LNCAP (cell line): ENCODE measurements around the gene MTF2.

ENCODE experiments used
- TF ChIP-seq, protein P1 (sequence below): fragments of 450-650 bp; IDR thresholded peaks from 2 replicates; pipeline ENCODE4 v1.5.1; 2017; ENCODE audit warnings: mild to moderate bottlenecking

The MTF2 gene

DNA sequence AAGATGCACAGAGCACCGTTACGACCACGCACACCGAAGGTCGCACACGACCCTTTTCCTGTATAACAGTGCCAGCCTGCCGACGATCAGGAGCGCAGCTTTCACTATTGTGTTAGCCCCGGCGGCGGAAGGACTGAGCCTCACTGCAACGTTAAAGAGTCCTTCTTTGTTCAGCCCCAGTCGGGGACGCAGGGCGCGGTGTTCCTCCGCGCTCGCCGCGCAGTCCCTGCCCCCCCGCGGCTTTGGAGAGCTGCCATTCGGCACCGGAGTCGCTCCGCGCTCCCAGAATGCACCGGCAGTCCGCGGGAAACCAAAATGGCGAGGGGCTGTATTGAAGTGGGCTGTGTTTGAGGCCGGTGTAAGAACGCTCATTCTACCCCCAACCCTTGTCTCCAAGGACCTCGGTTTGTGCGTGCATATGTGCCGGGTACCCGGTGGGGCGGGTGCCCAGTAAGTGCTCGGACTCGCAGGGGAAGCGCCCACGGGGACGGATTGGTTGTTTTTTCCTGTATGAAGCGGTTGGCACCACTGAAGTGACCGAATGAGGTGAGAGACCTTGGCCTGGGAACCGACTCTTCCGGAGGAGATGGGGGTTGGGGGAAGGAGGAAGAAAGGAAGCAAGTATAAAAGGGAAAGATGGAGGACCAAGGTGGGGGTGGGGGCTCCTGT lies at the start of gene MTF2:
MTF2 (plus strand) TSS at position 298 of the 669 bp plus-strand sequence; CDS start at position 542, 244 bp downstream.
- TF ChIP-seq, protein P1, sequence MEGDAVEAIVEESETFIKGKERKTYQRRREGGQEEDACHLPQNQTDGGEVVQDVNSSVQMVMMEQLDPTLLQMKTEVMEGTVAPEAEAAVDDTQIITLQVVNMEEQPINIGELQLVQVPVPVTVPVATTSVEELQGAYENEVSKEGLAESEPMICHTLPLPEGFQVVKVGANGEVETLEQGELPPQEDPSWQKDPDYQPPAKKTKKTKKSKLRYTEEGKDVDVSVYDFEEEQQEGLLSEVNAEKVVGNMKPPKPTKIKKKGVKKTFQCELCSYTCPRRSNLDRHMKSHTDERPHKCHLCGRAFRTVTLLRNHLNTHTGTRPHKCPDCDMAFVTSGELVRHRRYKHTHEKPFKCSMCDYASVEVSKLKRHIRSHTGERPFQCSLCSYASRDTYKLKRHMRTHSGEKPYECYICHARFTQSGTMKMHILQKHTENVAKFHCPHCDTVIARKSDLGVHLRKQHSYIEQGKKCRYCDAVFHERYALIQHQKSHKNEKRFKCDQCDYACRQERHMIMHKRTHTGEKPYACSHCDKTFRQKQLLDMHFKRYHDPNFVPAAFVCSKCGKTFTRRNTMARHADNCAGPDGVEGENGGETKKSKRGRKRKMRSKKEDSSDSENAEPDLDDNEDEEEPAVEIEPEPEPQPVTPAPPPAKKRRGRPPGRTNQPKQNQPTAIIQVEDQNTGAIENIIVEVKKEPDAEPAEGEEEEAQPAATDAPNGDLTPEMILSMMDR: no peak

DNA sequence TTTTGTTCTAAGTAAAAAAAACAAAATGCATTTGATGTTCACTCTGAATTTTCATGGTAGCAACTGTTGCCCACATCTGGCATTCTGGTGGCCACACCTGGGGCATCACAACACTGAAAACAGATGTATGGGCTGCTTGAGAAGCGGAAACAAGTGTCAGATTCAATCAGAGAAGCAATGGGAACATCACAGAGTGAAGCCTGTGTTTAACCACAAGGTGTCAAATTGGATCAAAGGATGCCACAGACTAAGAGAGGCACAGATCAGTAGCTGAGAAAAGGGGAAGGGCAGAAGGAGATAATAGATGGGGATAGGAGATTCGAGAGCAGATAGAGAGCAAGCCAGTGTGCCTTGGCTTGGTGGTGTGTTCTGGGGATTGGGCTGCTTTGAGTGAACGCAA lies 49.8 kb upstream of the MTF2 start:
- TF ChIP-seq, protein P1: no peak

DNA sequence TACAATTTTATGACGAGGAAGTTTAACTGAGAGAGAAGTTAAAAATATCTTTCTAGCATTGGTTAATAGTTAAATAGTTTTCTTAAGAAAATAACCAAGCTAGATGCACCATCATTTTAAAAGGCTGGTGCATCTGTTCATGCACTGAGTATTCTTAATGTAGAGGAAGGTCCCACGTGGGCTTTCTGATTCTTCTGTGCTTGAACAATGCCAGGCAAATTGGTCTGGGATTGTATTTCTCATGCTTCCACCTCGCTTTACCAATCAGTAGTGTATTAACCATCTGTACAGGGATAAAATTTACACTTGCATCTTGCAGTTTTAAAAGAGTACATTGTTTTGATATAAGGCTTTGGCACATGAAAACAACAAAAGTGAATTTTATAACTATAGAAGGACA lies 47.4 kb upstream of the MTF2 start:
- TF ChIP-seq, protein P1: no peak

DNA sequence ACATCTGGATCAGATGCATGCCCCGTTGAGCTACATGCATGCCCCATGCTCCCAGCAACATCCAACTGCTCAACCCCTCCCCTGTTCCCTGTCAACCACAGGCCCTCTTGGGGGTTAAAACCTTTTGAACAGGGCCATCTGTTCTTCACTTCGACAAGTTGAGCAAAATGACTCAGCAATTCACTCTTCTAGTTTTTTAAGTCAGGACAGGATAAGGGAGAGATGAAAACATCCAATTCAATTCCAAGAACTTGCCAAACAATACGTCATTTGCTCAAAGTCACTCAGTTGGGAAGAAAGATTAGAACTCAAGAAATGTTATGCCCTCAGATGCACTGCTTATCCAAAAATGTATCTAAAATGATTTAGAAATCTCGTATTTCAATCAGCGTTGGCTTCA lies 46.1 kb upstream of the MTF2 start:
- TF ChIP-seq, protein P1: no peak

DNA sequence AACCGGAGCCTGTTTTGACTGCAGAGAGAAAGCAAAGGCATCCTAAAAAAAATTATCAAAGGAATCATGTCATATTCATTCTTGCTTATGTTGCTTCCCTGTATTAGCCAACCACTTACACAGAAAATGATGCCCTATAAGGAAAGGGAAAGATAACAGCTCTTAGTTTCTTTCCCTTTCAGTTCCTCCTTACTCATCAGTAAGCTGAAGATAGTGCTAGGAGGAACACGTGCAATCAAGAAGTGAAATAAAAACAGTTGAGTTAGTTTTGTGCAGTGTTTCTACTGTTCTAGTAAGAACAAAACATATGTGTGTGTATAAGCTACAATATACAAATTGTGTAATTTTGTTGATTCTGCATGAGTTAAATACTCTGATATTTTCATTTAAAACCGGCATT lies 45.3 kb upstream of the MTF2 start:
- TF ChIP-seq, protein P1: no peak

DNA sequence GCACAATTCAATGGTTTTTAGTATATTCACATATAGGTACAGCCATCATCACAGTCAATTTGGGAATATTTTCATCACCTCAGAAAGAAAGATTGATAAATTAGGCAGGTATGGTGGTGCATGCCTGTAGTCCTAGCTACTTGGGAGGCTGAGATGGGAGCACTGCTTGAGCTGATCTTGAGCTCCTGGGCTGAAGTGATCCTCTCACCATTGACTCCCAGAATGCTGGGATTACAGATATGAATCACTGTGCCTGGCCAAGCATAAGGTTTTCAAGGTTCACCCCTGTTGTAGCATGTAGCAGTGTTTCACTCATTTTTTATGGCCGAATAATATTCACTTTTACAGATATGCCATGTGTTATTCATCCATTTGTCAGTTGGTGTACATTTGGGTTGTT lies 44.7 kb upstream of the MTF2 start:
- TF ChIP-seq, protein P1: no peak

DNA sequence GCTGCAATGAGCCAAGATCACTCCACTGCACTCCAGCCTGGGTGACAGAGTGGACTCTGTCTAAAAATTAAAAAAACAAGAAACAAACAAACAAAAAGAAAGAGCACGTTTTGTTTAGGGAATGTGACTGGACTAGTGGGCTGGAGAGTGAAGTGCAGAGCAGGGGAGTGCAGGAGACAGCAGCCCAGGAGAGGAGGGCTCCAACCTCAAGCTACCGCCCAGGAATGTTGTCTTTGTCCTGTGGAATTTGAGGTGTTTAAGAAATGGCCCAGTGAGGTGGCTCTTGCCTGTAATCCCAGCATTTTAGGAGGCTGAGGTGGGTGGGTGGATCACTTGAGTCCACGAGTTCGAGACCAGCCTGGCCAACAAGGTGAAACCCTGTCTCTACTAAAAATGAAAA lies 42.4 kb upstream of the MTF2 start:
- TF ChIP-seq, protein P1: no peak
